Endodermal cell (in vitro differentiated cells): ENCODE data around the gene OSGIN1. TPM values are rescaled to one million over a fixed set of nuclear protein-coding genes. Genes with fewer than 3 reads are reported as not detected.

ENCODE experiments used
- DNase-seq: peaks from one replicate; pipeline ENCODE4 v3.0.0-alpha.2; 2017
- H3K27ac ChIP-seq: 2 replicates; pipeline ENCODE4 v1.5.1; 2013; ENCODE audit warnings: mild to moderate bottlenecking, low read depth, low read length, moderate library complexity
- H3K27me3 ChIP-seq: 2 replicates; pipeline ENCODE4 v1.6.1; 2013; ENCODE audit warnings: mild to moderate bottlenecking, low read length, moderate library complexity; ENCODE audit not compliant: insufficient read depth, control insufficient read depth, poor library complexity, severe bottlenecking
- H3K36me3 ChIP-seq: 2 replicates; pipeline ENCODE4 v1.7.0; 2013; ENCODE audit warnings: mild to moderate bottlenecking, low read length, moderate library complexity; ENCODE audit not compliant: control insufficient read depth, insufficient read depth
- H3K4me1 ChIP-seq: one replicate; pipeline ENCODE4 v1.7.0; 2013; ENCODE audit warnings: low read length; ENCODE audit not compliant: control insufficient read depth, insufficient read depth
- H3K4me3 ChIP-seq: 2 replicates; pipeline ENCODE4 v1.5.1; 2013; ENCODE audit warnings: mild to moderate bottlenecking, low read length, moderate library complexity
- H3K9ac ChIP-seq: 2 replicates; pipeline ENCODE4 v1.6.1; 2013; ENCODE audit warnings: mild to moderate bottlenecking, low read length, moderate library complexity; ENCODE audit not compliant: poor library complexity, severe bottlenecking; ENCODE audit errors: extremely low read depth
- H3K9me3 ChIP-seq: 2 replicates; pipeline ENCODE4 v1.6.1; 2013; ENCODE audit warnings: mild to moderate bottlenecking, low read length, moderate library complexity; ENCODE audit not compliant: control insufficient read depth
- H3K27ac Mint-ChIP-seq: 2 replicates; pipeline ENCODE4 v1.8.0; 2020; ENCODE audit warnings: mixed read lengths
- H3K27me3 Mint-ChIP-seq: 2 replicates; pipeline ENCODE4 v1.8.0; 2021; ENCODE audit warnings: mild to moderate bottlenecking, mixed read lengths; ENCODE audit not compliant: insufficient read depth
- H3K36me3 Mint-ChIP-seq: 2 replicates; pipeline ENCODE4 v1.8.0; 2020; ENCODE audit warnings: low read depth, mixed read lengths
- H3K4me1 Mint-ChIP-seq: 2 replicates; pipeline ENCODE4 v1.8.0; 2020; ENCODE audit warnings: mixed read lengths
- H3K4me3 Mint-ChIP-seq: 2 replicates; pipeline ENCODE4 v1.8.0; 2020; ENCODE audit warnings: mild to moderate bottlenecking, moderate library complexity, mixed read lengths
- H3K9me3 Mint-ChIP-seq: 2 replicates; pipeline ENCODE4 v1.8.0; 2020; ENCODE audit warnings: mild to moderate bottlenecking, mixed read lengths
- WGBS, 2 experiments: methylation state at CpG; one replicate each; pipeline versions ENCODE4 v1.1.5 to v1.1.7; 2013; ENCODE audit warnings: missing lambda C conversion rate in 2 of 2, mixed read lengths in 1 of 2; ENCODE audit not compliant: insufficient coverage in 1 of 2, insufficient read length in 1 of 2; 5-methylcytosine and 5-hydroxymethylcytosine counted together
- long read RNA-seq, 4 experiments: library from polyadenylated mRNA in 2 of 4; library from RNA in 1 of 4; library from capped mRNA in 1 of 4; stranded (forward) in 3 of 4; unstranded in 1 of 4; transcript quantifications; one replicate each; pipeline ENCODE4 v2.0.0, GENCODE V29; 2020 to 2021; ENCODE audit warnings: inconsistent platforms in 1 of 4
- polyA plus RNA-seq, 2 experiments: library from polyadenylated mRNA; stranded (reverse); fragments of 50-300 nt; gene quantifications; one replicate each; pipeline ENCODE4 v1.2.3, GENCODE V29; 2013
- total RNA-seq, 2 donors: library from RNA; stranded (reverse); fragmentation: NEBNext Ultra II Directional in 1 of 2; extraction: Animal tissue kit (Norgen Biotek cat#: 25700) in 1 of 2; gene quantifications; 2 replicates in 1 of 2; 3 replicates in 1 of 2; pipeline ENCODE4 v1.2.1, GENCODE V29; 2021
- TF ChIP-seq, protein P1 (sequence below): fragments of 200-600 bp; sonication (generic); conservative IDR thresholded peaks from 2 replicates; pipeline ENCODE4 v1.5.0; 2021; ENCODE audit warnings: antibody characterized with exemption, mild to moderate bottlenecking

Gene OSGIN1
- total RNA-seq = 1 to 10 TPM; 1.6 to 2.7 TPM
- polyA plus RNA-seq (2013, experiment 1 of 2) = 1.0 TPM
- 0.70 TPM for polyA plus RNA-seq (2013, experiment 2 of 2)
- long read RNA-seq, experiment 1, partial matches to known transcripts = 1 of 1 reads
- long read RNA-seq, experiment 1, other reads (novel, unspliced or antisense) = 0 of 1 reads
- long read RNA-seq, experiment 2, partial matches to known transcripts = 1 of 11 reads
- long read RNA-seq, experiment 2, other reads (novel, unspliced or antisense) = 9 of 11 reads
- long read RNA-seq, experiment 3, partial matches to known transcripts = 1 of 2 reads
- long read RNA-seq, experiment 3, other reads (novel, unspliced or antisense) = 0 of 2 reads
- long read RNA-seq, experiment 4, partial matches to known transcripts = 0 of 1 reads
- long read RNA-seq, experiment 4, other reads (novel, unspliced or antisense) = 0 of 1 reads

- H3K27me3 Mint-ChIP-seq = peaks cover 5% of the 10 kb centered on the region
- Histone ChIP-seq H3K9me3 (no peaks in the 10 kb centered on the region), H3K4me3 (peak within 1 kb of the TSS; percentile 65), H3K9ac (no peak within 1 kb of the TSS), H3K4me1 (peaks cover 8% of the 10 kb centered on the region), H3K27me3 (no peaks in the 10 kb centered on the region), H3K27ac (no peak within 1 kb of the TSS), H3K36me3 (no peaks in the 10 kb centered on the region)
- H3K4me1 Mint-ChIP-seq = peaks cover 13% of the 10 kb centered on the region
- peak within 1 kb of the TSS; percentile 34 for H3K4me3 Mint-ChIP-seq
- WGBS, 2 experiments = 19 to 28% methylated on average over 22 to 29 of the region's 30 CpGs
- H3K27ac Mint-ChIP-seq = no peak within 1 kb of the TSS
- H3K36me3 Mint-ChIP-seq = peaks cover 3% of the 10 kb centered on the region
- DNase-seq = peak; percentile 88
- H3K9me3 Mint-ChIP-seq = peaks cover 2% of the 10 kb centered on the region
- TF ChIP-seq, protein P1, sequence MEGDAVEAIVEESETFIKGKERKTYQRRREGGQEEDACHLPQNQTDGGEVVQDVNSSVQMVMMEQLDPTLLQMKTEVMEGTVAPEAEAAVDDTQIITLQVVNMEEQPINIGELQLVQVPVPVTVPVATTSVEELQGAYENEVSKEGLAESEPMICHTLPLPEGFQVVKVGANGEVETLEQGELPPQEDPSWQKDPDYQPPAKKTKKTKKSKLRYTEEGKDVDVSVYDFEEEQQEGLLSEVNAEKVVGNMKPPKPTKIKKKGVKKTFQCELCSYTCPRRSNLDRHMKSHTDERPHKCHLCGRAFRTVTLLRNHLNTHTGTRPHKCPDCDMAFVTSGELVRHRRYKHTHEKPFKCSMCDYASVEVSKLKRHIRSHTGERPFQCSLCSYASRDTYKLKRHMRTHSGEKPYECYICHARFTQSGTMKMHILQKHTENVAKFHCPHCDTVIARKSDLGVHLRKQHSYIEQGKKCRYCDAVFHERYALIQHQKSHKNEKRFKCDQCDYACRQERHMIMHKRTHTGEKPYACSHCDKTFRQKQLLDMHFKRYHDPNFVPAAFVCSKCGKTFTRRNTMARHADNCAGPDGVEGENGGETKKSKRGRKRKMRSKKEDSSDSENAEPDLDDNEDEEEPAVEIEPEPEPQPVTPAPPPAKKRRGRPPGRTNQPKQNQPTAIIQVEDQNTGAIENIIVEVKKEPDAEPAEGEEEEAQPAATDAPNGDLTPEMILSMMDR = no peak
Measured at GRCh38 chr16:83952940-83953795, at the start of gene OSGIN1. Gene OSGIN1 (plus strand): TSS chr16:83953240. CDS start chr16:83957672, 4,432 bp downstream.

DNA sequence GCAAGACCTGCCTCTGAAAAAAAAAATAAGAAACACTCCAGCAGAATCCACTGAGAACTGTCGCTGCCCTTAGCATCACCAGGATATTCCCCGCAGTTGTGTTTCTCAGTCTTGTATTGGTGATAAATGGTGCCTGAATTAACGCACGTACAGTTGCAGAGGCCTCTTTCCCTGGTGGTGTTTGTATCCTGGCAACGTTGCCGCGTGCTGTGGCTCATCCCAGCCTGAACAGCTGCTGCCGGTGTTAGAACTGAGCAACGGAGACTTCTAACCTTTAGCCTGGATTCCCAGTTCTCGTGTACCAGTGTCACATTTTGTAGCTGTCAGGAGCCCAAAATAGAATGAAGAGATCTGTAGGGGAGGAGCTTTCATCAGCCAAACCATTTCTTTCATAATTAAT, 49.3 kb upstream of the OSGIN1 start:
- peaks cover 56% of the 10 kb centered on the region for H3K36me3 Mint-ChIP-seq
- H3K9ac ChIP-seq = no peak overlapping the region
- H3K4me3 Mint-ChIP-seq = no peak overlapping the region
- H3K9me3 Mint-ChIP-seq = no peaks in the 10 kb centered on the region
- H3K27ac Mint-ChIP-seq = no peak overlapping the region
- H3K4me3 ChIP-seq = no peak overlapping the region
- H3K36me3 ChIP-seq = peaks cover 30% of the 10 kb centered on the region
- H3K9me3 ChIP-seq = no peaks in the 10 kb centered on the region
- TF ChIP-seq, protein P1 = no peak
- 92 to 94% methylated on average over 5 to 10 of the region's 10 CpGs for WGBS, 2 experiments
- no peaks in the 10 kb centered on the region for H3K27me3 ChIP-seq
- peaks cover 35% of the 10 kb centered on the region for H3K4me1 Mint-ChIP-seq
- H3K4me1 ChIP-seq = peaks cover 8% of the 10 kb centered on the region
- peak overlapping the region; percentile 13 for H3K27ac ChIP-seq
- no peaks in the 10 kb centered on the region for H3K27me3 Mint-ChIP-seq
- no peak for DNase-seq

GRCh38 chr16:83906683-83907082, 46.4 kb upstream of the OSGIN1 start:
- DNase-seq = no peak
- Mint-ChIP-seq H3K36me3 (peaks cover 76% of the 10 kb centered on the region), H3K27me3 (no peaks in the 10 kb centered on the region), H3K4me1 (peaks cover 28% of the 10 kb centered on the region), H3K4me3 (no peak overlapping the region), H3K9me3 (no peaks in the 10 kb centered on the region), H3K27ac (no peak overlapping the region)
- TF ChIP-seq, protein P1 = no peak
- peaks cover 5% of the 10 kb centered on the region for H3K4me1 ChIP-seq
- no peak overlapping the region for H3K9ac ChIP-seq
- H3K4me3 ChIP-seq = no peak overlapping the region
- H3K36me3 ChIP-seq = peaks cover 52% of the 10 kb centered on the region
- no peak overlapping the region for H3K27ac ChIP-seq
- no peaks in the 10 kb centered on the region for H3K27me3 ChIP-seq
- 94 to 96% methylated on average over 5 to 8 of the region's 8 CpGs for WGBS, 2 experiments
- H3K9me3 ChIP-seq = no peaks in the 10 kb centered on the region
